Transverse colon (tissue), 4 donors: ENCODE results near the gene HIVEP3. TPM values are rescaled to one million over a fixed set of nuclear protein-coding genes. Genes with fewer than 3 reads are reported as not detected.

ENCODE experiments used
- DNase-seq: peaks from one replicate; pipeline ENCODE4 v3.0.0-alpha.2; 2019
- H3K27ac ChIP-seq, 4 donors: fragments of 200-600 bp; sonication (generic); 2 replicates each; pipeline ENCODE4 v1.5.1; 2016 to 2018; ENCODE audit warnings: inconsistent platforms in 4 of 4
- H3K27me3 ChIP-seq: fragments of 200-600 bp; sonication (generic); 2 replicates; pipeline ENCODE4 v1.5.1; 2017; ENCODE audit warnings: inconsistent platforms
- H3K36me3 ChIP-seq, 4 donors: fragments of 200-600 bp; sonication (generic); 2 replicates each; pipeline ENCODE4 v1.5.1; 2017 to 2019; ENCODE audit warnings: inconsistent platforms in 4 of 4
- H3K4me1 ChIP-seq, 4 donors: fragments of 200-600 bp; sonication (generic); 2 replicates each; pipeline ENCODE4 v1.5.1; 2017 to 2020; ENCODE audit warnings: inconsistent platforms in 4 of 4
- H3K4me3 ChIP-seq, 4 donors: fragments of 200-600 bp; sonication (generic); 1 replicate in 1 of 4; 2 replicates in 3 of 4; pipeline versions ENCODE4 v1.5.1 to v1.6.1; 2017 to 2019; ENCODE audit warnings: inconsistent platforms in 4 of 4
- H3K9me3 ChIP-seq, 2 donors: fragments of 200-600 bp; sonication (generic); 2 replicates each; pipeline ENCODE4 v1.5.1; 2017 to 2019; ENCODE audit warnings: inconsistent platforms in 2 of 2
- EP300 ChIP-seq: sonication (generic); formaldehyde crosslinking; IDR thresholded peaks from one replicate; pipeline ENCODE4 v1.6.1; 2017; ENCODE audit warnings: antibody characterized with exemption, low read depth
- POLR2A ChIP-seq: fragments of 450-650 bp; IDR thresholded peaks from one replicate; pipeline ENCODE4 v1.6.1; 2016; ENCODE audit warnings: antibody characterized with exemption, mild to moderate bottlenecking, moderate library complexity
- POLR2AphosphoS5 ChIP-seq, 3 donors: sonication (generic); formaldehyde crosslinking; IDR thresholded peaks; one replicate each; pipeline ENCODE4 v1.6.1; 2016; ENCODE audit warnings: antibody characterized with exemption in 3 of 3
- WGBS, 2 donors: methylation state at CpG; one replicate each; pipeline ENCODE4 v1.1.5; 2018; ENCODE audit warnings: low coverage in 1 of 2; 5-methylcytosine and 5-hydroxymethylcytosine counted together
- in situ Hi-C, 4 donors: fragments of 200-750 bp; cut with MboI; loops; one replicate each; pipeline versions ENCODE4 v1.15.0 to v1.15.1; 2017; ENCODE audit warnings: low sequenced_read_pairs in 3 of 4, low pct_ligation_motif_present in 1 of 4, low pct_unique_long_range_greater_than_20kb in 1 of 4
- intact Hi-C: fragments of 100-400 bp; cut with DNase I; formaldehyde crosslinking; loops from one replicate; pipeline ENCODE4 v1.15.1; 2023; ENCODE audit warnings: low total_unique reads
- total RNA-seq, 4 donors: library from RNA; depleted of rRNA; stranded (reverse); fragments of >200 nt; gene quantifications; one replicate each; pipeline ENCODE4 v1.1.0, GENCODE V29; 2016
- TF ChIP-seq, protein P1 (sequence below), 5 experiments: fragments of 200-600 bp in 3 of 5; fragments of 450-650 bp in 2 of 5; sonication (generic) in 3 of 5; IDR thresholded peaks; 1 replicate in 2 of 5; 2 replicates in 3 of 5; pipeline ENCODE4 v1.5.1; 2016 to 2017; ENCODE audit warnings: antibody characterized with exemption in 5 of 5, inconsistent platforms in 3 of 5, mild to moderate bottlenecking in 2 of 5, moderate library complexity in 1 of 5

HIVEP3 gene
- total RNA-seq, 4 donors from 2014 or later, result 3.7 to 15.0 (median 5.2) TPM

DNA sequence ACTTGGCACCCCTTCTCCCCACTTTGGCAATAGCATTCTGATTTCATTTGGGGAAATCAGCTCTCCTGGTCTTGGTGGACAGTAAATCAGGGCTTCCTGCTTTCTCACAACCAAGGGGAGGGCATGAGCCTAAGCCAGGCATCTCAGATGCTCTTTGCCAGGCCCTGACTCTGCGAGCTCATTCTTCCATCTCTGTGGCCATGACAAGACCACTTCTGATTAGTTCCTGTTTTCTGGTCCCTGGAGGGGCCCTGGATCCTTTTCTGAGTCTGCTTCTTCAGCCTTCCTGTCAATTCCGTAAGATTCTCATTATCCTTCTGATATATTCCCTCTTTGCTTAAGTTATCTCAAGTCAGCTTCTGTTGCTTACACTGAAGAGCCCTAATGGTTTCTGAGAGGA is 210.4 kb downstream of the HIVEP3 start:
- intact Hi-C loops (no loop called here), in situ Hi-C loops (no loop called here)
- Histone ChIP-seq H3K36me3 (no peaks in the 10 kb centered on the region), H3K27ac (no peak overlapping the region), H3K9me3 (no peaks in the 10 kb centered on the region), H3K4me3 (no peak overlapping the region), H3K27me3 (no peaks in the 10 kb centered on the region), H3K4me1 (no peaks in the 10 kb centered on the region)
- no peak for DNase-seq
- TF ChIP-seq, protein P1, sequence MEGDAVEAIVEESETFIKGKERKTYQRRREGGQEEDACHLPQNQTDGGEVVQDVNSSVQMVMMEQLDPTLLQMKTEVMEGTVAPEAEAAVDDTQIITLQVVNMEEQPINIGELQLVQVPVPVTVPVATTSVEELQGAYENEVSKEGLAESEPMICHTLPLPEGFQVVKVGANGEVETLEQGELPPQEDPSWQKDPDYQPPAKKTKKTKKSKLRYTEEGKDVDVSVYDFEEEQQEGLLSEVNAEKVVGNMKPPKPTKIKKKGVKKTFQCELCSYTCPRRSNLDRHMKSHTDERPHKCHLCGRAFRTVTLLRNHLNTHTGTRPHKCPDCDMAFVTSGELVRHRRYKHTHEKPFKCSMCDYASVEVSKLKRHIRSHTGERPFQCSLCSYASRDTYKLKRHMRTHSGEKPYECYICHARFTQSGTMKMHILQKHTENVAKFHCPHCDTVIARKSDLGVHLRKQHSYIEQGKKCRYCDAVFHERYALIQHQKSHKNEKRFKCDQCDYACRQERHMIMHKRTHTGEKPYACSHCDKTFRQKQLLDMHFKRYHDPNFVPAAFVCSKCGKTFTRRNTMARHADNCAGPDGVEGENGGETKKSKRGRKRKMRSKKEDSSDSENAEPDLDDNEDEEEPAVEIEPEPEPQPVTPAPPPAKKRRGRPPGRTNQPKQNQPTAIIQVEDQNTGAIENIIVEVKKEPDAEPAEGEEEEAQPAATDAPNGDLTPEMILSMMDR (IDR thresholded peaks at IDR 0.05), result no peak
- no peak for TF ChIP-seq POLR2A
- no peak for TF ChIP-seq POLR2AphosphoS5 (IDR thresholded peaks at IDR 0.05)
- TF ChIP-seq EP300, result no peak
- 80 to 94% methylated on average over 2 of the region's 2 CpGs for WGBS, 2 donors

DNA sequence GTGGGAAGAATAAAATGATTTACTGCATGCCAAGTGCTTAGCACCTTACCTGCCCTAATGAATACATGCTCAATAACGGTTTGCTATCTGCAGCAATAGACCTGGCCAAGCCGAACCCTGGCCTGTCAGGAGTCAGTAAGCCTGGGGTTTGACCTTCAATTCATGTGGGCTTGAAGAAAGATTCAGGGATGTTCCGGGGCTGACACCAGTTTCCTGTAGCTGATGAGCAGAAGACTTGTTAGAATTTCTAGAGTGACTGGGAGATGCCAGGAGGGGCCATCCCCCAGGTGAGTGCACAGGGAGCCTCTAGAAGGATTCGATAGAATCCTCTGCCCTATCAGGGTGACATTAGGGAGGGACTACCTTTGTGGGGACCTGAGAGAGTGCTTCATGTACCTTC is 210.9 kb downstream of the HIVEP3 start:
- Histone ChIP-seq H3K36me3 (no peaks in the 10 kb centered on the region), H3K4me3 (no peak overlapping the region), H3K27ac (no peak overlapping the region), H3K9me3 (no peaks in the 10 kb centered on the region), H3K4me1 (no peaks in the 10 kb centered on the region), H3K27me3 (no peaks in the 10 kb centered on the region)
- TF ChIP-seq, protein P1 (IDR thresholded peaks at IDR 0.05), result no peak
- TF ChIP-seq POLR2A, result no peak
- in situ Hi-C loops (no loop called here), intact Hi-C loops (no loop called here)
- no peak for DNase-seq
- whole genome bisulfite sequencing, 2 donors, result 94% methylated on average over 4 of the region's 4 CpGs; no CpG with 5 or more reads in 1 of the 2 donors

DNA sequence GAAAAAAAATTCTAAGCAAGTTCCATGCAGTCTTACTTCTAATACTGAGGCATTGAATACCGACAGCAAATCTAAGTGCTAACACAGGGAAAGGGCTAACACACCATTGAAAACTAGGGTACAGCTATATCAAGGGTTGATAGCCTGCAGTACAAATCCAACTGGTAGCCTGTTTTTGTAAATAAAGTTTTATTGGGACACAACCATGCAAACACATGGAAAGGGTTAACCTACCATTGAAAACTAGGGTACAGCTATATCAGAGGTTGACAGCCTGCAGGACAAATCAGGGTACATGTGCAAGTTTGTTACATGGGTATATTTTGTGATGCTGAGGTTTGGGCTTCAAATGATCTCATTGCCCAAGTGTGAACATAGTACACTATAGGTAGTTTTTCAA is 212.9 kb downstream of the HIVEP3 start:
- H3K9me3 ChIP-seq, result no peaks in the 10 kb centered on the region
- H3K27me3 ChIP-seq, result no peaks in the 10 kb centered on the region
- H3K4me3 ChIP-seq, result no peak overlapping the region
- intact Hi-C loops, result no loop called here
- no peak for TF ChIP-seq POLR2AphosphoS5 (IDR thresholded peaks at IDR 0.05)
- TF ChIP-seq POLR2A, result no peak
- TF ChIP-seq, protein P1 (IDR thresholded peaks at IDR 0.05), result no peak
- TF ChIP-seq EP300, result no peak
- DNase-seq, result no peak
- H3K36me3 ChIP-seq, result no peaks in the 10 kb centered on the region
- in situ Hi-C loops, result no loop called here
- no peaks in the 10 kb centered on the region for H3K4me1 ChIP-seq
- 75 to 96% methylated on average over 1 of the region's 1 CpG for WGBS, 2 donors
- H3K27ac ChIP-seq, result no peak overlapping the region

DNA sequence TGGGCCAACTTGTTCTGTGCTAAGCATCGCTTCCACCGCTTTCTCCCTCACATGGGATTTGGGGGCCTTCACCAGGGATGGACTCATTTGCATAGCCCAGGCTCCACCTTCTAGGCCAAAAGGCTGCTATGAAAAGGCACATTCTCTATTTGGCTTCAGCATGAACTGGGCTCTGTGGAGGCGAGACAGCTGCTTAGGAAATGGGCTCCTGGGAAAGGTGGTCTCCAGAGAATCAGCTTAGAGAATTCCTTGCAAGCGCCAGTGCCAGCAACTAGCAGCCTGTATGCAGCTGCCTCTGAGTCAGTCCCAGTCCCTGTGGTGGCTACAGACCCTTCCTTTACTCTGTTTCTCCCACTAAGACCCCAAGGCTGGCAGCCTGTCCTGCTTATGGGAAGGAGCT is 214.5 kb downstream of the HIVEP3 start:
- in situ Hi-C loops, result no loop called here

More for the DNA sequence above, 214.5 kb downstream of the HIVEP3 start:
- Histone ChIP-seq H3K4me3 (no peak overlapping the region), H3K27ac (no peak overlapping the region), H3K27me3 (no peaks in the 10 kb centered on the region), H3K36me3 (no peaks in the 10 kb centered on the region), H3K4me1 (no peaks in the 10 kb centered on the region), H3K9me3 (no peaks in the 10 kb centered on the region)
- WGBS, 2 donors, result 94% methylated on average over 4 of the region's 4 CpGs; no CpG with 5 or more reads in 1 of the 2 donors
- no peak for DNase-seq
- TF ChIP-seq POLR2A (no peak), POLR2AphosphoS5 (IDR thresholded peaks at IDR 0.05) (no peak), EP300 (no peak)
- TF ChIP-seq, protein P1 (IDR thresholded peaks at IDR 0.05), result no peak
- intact Hi-C loops, result no loop called here
